ENCODE measurements around the gene TFDP1.

Gene TFDP1

DNA sequence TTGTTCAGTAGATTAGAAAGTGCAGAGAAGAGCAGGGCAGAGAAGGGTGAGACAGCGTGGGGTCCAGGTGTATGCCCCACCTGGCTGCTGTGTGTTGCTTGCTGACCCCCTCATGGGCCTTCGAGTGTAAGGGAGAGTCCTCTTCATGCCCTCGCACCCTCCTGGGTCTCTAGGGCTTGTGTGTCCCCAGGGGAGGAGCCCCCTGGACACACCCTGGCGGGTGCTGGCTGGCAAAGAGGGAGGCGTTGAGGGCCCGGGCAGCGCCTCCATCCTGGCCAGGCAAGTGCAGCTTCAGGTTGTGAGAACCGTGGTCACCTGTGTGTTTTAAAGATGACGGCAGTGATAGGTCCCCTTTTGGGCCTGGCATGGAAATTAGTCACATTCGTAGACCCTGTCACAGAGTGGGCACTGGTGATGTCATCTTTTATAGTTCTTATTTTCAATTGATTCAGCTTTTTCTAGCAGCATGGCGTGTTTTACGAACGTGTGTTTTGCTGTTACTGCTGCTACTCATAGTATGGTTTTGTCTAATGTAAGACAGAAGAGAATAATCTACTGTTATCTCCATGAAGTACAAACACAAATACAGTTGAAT, 18.7 kb downstream of the TFDP1 start:
- DNase-seq (ENCODE audit: low read depth): no peak
- TF ChIP-seq, protein P1, sequence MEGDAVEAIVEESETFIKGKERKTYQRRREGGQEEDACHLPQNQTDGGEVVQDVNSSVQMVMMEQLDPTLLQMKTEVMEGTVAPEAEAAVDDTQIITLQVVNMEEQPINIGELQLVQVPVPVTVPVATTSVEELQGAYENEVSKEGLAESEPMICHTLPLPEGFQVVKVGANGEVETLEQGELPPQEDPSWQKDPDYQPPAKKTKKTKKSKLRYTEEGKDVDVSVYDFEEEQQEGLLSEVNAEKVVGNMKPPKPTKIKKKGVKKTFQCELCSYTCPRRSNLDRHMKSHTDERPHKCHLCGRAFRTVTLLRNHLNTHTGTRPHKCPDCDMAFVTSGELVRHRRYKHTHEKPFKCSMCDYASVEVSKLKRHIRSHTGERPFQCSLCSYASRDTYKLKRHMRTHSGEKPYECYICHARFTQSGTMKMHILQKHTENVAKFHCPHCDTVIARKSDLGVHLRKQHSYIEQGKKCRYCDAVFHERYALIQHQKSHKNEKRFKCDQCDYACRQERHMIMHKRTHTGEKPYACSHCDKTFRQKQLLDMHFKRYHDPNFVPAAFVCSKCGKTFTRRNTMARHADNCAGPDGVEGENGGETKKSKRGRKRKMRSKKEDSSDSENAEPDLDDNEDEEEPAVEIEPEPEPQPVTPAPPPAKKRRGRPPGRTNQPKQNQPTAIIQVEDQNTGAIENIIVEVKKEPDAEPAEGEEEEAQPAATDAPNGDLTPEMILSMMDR (IDR thresholded peaks at IDR 0.05; ENCODE audit: low read depth, low read length, missing control alignments): no peak
- no peak overlapping the region for H3K4me3 ChIP-seq (ENCODE audit: low read depth, low read length)

DNA sequence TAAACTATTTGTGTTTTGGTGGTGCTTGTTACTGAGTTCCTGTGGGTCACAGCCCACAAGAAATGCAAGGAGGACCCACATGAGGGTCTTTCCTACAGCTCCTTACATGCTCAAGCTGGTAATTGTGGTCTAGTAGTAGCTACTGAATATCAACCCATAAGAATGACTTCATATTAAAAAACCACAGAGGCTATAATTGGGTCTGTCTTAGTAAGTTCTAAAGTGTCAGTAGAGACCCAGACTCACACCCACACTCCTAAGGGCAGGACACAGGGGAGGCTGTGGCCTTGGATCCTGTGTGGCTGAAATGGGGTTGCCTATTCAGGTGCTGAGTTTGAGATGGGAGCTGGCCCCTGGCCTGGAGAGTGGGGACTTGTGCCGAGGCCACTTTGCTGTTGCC, 19.6 kb downstream of the TFDP1 start:
- DNase-seq (ENCODE audit: low read depth): no peak
- TF ChIP-seq, protein P1 (IDR thresholded peaks at IDR 0.05; ENCODE audit: low read depth, low read length, missing control alignments): no peak
- H3K4me3 ChIP-seq (ENCODE audit: low read depth, low read length): no peak overlapping the region

DNA sequence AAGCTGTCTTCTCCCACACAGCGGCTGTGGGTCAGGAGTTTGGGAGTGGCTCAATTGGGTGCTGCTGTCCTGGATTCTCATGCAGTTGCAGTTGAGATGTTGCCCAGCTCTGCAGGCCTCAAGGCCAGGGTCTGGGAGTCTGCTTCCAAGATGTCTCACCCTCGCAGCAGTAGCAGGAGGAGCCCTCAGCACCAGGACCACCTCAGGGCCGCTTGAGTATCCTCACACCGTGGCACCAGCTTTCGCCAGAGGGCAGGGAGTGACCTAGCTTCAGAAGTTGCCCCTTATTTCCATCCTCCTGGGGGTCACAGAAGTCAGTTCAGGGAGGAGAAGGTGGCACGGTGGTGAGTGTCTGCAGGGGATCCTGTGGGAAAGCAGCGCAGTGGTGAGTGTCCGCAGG, 20.9 kb downstream of the TFDP1 start:
- TF ChIP-seq, protein P1 (IDR thresholded peaks at IDR 0.05; ENCODE audit: low read depth, low read length, missing control alignments): no peak
- DNase-seq (ENCODE audit: low read depth): no peak
- no peak overlapping the region for H3K4me3 ChIP-seq (ENCODE audit: low read depth, low read length)

DNA sequence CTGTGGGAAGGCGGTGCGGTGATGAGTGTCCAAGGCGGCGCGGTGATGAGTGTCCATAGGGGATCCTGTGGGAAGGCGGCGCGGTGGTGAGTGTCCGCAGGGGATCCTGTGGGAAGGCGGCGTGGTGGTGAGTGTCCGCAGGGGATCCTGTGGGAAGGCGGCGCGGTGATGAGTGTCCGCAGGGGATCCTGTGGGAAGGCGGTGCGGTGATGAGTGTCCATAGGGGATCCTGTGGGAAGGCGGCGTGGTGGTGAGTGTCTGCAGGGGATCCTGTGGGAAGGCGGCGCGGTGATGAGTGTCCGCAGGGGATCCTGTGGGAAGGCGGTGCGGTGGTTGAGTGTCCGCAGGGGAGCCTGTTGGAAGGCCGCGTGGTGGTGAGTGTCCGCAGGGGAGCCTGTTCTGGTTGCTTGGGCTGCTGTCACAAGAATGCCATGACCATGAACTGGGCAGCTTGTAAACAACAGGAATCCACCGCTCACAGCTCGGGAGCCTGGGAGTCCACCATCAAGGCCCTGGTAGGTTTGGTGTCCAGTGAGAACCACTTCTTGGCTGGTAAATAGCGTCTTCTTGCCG, 21.4 kb downstream of the TFDP1 start:
- no peak overlapping the region for H3K4me3 ChIP-seq (ENCODE audit: low read depth, low read length)
- TF ChIP-seq, protein P1 (IDR thresholded peaks at IDR 0.05; ENCODE audit: low read depth, low read length, missing control alignments): no peak
- no peak for DNase-seq (ENCODE audit: low read depth)

DNA sequence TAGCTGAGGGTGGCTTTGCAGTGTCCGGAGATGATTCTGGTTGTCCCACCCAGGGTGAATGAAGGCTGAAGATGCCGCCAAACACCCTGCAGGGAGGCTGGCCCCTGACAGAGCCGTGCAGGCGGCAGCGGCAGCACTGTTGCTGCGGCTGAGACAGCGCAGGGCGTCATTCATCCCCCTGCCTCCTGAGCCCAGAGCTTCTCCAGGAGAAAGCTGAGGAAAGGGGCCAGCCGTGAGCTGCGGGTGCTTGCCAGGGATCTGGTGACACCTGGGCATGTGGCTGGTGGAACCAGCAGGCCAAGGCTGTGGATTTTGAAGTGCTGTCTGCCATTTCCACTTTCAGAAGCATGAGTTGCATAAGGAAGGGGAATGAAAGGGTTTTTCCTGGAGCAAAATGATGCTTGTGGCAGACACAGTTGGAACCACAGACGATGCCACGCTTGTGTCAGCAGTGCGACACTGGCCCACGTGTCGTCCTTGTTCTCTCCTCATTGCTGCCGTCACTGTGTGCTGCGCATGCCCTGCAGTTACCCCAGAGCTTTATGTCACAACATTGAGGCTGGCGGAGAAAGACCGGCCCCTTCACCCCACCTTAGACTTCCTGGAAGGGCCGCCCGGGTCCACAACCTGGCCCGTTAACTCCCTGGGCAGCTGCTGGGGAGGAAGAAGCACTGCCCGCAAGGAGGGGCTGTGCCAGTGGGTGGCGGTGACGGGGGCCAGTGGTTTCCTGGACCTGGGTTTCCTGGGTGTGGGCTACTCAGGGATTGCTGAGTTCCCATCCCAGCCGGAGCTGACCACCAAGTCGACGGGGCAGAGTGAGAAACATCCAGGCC, 22.7 kb downstream of the TFDP1 start:
- no peak overlapping the region for H3K4me3 ChIP-seq (ENCODE audit: low read depth, low read length)
- TF ChIP-seq, protein P1 (IDR thresholded peaks at IDR 0.05; ENCODE audit: low read depth, low read length, missing control alignments): no peak
- no peak for DNase-seq (ENCODE audit: low read depth)

DNA sequence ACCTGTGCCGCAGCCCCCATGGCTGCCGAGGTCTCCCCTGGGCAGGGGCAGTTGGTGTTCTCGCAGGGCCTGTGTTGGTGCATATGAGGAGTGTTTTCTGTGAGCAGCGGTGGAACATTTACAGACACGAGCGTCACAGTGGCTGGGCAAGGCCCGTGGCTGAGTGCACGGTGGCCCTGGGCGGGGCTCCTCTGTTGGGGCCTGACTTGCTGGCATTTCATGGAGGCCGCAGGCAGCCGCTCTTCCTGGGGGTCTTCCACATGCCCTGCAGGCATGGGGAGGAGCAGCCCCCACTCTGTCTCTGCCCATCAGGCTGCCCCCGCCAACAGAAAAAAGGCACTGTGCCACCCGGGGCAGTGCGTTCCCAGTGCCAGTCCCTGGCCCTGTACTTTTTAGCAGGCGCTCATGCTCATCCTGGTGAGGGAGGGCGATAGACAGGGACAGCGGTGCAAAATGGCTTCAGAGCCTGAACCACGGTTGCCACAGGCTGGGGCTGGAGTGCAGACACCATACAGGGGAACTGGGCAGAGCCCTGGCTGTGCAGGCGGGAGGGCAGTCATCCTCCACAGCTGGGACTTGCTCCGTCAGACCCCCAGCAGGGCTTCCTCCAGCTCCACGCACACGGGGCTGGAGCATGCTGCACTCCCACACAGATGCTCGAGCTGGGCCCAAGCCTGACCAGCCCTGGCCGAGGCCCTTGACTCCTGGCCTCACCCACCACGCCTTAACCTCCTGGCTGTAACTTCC, 23.5 kb downstream of the TFDP1 start:
- H3K4me3 ChIP-seq (ENCODE audit: low read depth, low read length): no peak overlapping the region

More for the DNA sequence above, 23.5 kb downstream of the TFDP1 start:
- TF ChIP-seq, protein P1 (IDR thresholded peaks at IDR 0.05; ENCODE audit: low read depth, low read length, missing control alignments): no peak
- no peak for DNase-seq (ENCODE audit: low read depth)

Measured in GM12864 (cell line).